ENCODE measurements around the gene ELOVL6. TPM values are rescaled to one million over a fixed set of nuclear protein-coding genes. Genes with fewer than 3 reads are reported as not detected.

Gene ELOVL6
- total and polyA plus RNA-seq, 2 of the 4 experiments (the other 2 are of a cell fraction), result 17.9 to 19.0 TPM

GRCh38 chr4:110049951-110050925 is 148.2 kb downstream of the ELOVL6 start:
- DNase-seq (peak; percentile 52), ATAC-seq (ENCODE audit: low read depth) (peak; percentile 78)
- POLR2A ChIA-PET (ENCODE audit: unreplicated experiment), result no interaction called here
- peaks cover 3% of the 10 kb centered on the region for H3K36me3 ChIP-seq (ENCODE audit: control insufficient read depth, insufficient read depth, low read length)
- H4K8ac ChIP-seq (ENCODE audit: low read depth in 2 of 2, low read length in 2 of 2), result no peak overlapping the region
- intact Hi-C loops (cut with micrococcal nuclease), result loop anchor here (1.0 to 2.0 kb wide), 3 partner anchors 147 to 461 kb away; no protein-coding TSS in a partner anchor
- H3K27ac ChIP-seq (ENCODE audit: insufficient read depth, low read length), result no peak overlapping the region
- H3K18ac ChIP-seq (ENCODE audit: low read depth, low read length), result no peak overlapping the region
- H3K4me2 ChIP-seq (ENCODE audit: low read depth, low read length), result no peak overlapping the region
- TSS peak; percentile 53 for BruUV-seq (replicated peaks)
- no peak overlapping the region for H3K56ac ChIP-seq (ENCODE audit: extremely low read depth, insufficient read depth, low read length)
- no peaks in the 10 kb centered on the region for H3K9me3 ChIP-seq (ENCODE audit: control insufficient read depth, insufficient read depth, low read length)
- H3K4me3 ChIP-seq (ENCODE audit: insufficient read depth, low read depth, low read length), result no peak overlapping the region
- no peak overlapping the region for H2BK5ac ChIP-seq (ENCODE audit: low read depth, low read length, poor library complexity, severe bottlenecking)
- H2AFZ ChIP-seq (replicated peaks; ENCODE audit: low read length, poor library complexity), result no peak overlapping the region
- CTCF ChIA-PET, result interaction anchor here (0.6 to 1.3 kb wide), 5 partner anchors 18 to 460 kb away, joined by 3 to 5 read pairs (median 3); no protein-coding TSS in a partner anchor
- H3K14ac ChIP-seq (replicated peaks; ENCODE audit: low read depth, low read length), result no peak overlapping the region
- H2AK9ac ChIP-seq (replicated peaks; ENCODE audit: low read depth, low read length, poor library complexity), result no peak overlapping the region
- H4K5ac ChIP-seq (ENCODE audit: low read depth, low read length), result no peak overlapping the region
- no peaks in the 10 kb centered on the region for H3K9me1 ChIP-seq (ENCODE audit: insufficient read depth, low read length)
- in situ Hi-C loops (cut with MboI; ENCODE audit: low sequenced_read_pairs), result loop anchor here (5.0 kb wide), 1 partner anchor 152 kb away; no protein-coding TSS in a partner anchor
- H3K4ac ChIP-seq (ENCODE audit: low read depth, low read length), result no peak overlapping the region
- no peak overlapping the region for H2AK5ac ChIP-seq (ENCODE audit: low read depth, low read length)
- no peak overlapping the region for H3K23ac ChIP-seq (ENCODE audit: low read depth, low read length)
- H2BK15ac ChIP-seq (ENCODE audit: low read depth, low read length), result no peak overlapping the region
- no peaks in the 10 kb centered on the region for H3K79me1 ChIP-seq (ENCODE audit: low read depth in 1 of 2, low read length in 2 of 2)
- H3K4me1 ChIP-seq (ENCODE audit: control insufficient read depth, insufficient read depth, low read length), result peaks cover 3% of the 10 kb centered on the region; the same call in 1 of the 2 replicates
- no peaks in the 10 kb centered on the region for H3K27me3 ChIP-seq (ENCODE audit: control insufficient read depth, insufficient read depth, low read length)
- no peak overlapping the region for H2BK20ac ChIP-seq (ENCODE audit: low read depth, low read length)
- dilution Hi-C loops (cut with HindIII; ENCODE audit: low sequenced_read_pairs, unreplicated experiment), result no loop called here
- H3K9ac ChIP-seq (ENCODE audit: low read depth, low read length), result no peak overlapping the region
- no peaks in the 10 kb centered on the region for H4K20me1 ChIP-seq (ENCODE audit: insufficient read depth, low read length)
- H2BK120ac ChIP-seq (ENCODE audit: low read depth, low read length), result no peak overlapping the region
- no CpG with 5 or more reads among the region's 9 CpGs for WGBS, 2 experiments (ENCODE audit: extremely low coverage in 2 of 2, insufficient read length in 1 of 2)
- no peak overlapping the region for H4K91ac ChIP-seq (ENCODE audit: insufficient read depth, low read depth, low read length)
- TF ChIP-seq BHLHE40 (IDR thresholded peaks at IDR 0.05; ENCODE audit: low read depth, low read length) (no peak), RFX5 (IDR thresholded peaks at IDR 0.05; ENCODE audit: low read depth, low read length) (no peak), RCOR1 (IDR thresholded peaks at IDR 0.05; ENCODE audit: insufficient replicate concordance, low read length) (no peak), NFE2L2 (IDR thresholded peaks at IDR 0.05; ENCODE audit: low read depth, low read length) (no peak), MAZ (IDR thresholded peaks at IDR 0.05; ENCODE audit: borderline replicate concordance, low read depth, low read length) (peak; percentile 20; the same call in 1 of the 2 replicates), POLR2A (IDR thresholded peaks at IDR 0.05; ENCODE audit: low read depth, low read length) (no peak), CHD1 (IDR thresholded peaks at IDR 0.05; ENCODE audit: low read depth, low read length) (no peak), USF2 (IDR thresholded peaks at IDR 0.05; ENCODE audit: low read depth, low read length) (no peak), SMC3 (IDR thresholded peaks at IDR 0.05; ENCODE audit: low read depth, low read length) (peak; percentile 92), MXI1 (IDR thresholded peaks at IDR 0.05; ENCODE audit: borderline replicate concordance, low read depth, low read length) (no peak), CTCF (conservative IDR thresholded peaks at IDR 0.05; ENCODE audit: low read depth, low read length) (peak; percentile 83), RAD21 (IDR thresholded peaks at IDR 0.05; ENCODE audit: low read length) (peak; percentile 84), CEBPB (IDR thresholded peaks at IDR 0.05; ENCODE audit: low read depth, low read length) (no peak)
